GM12892 (cell line): ENCODE results near the gene ELL.

ENCODE experiments used
- DNase-seq: peaks from one replicate; pipeline ENCODE4 v3.0.0; 2011; ENCODE audit not compliant: insufficient read length
- FAIRE-seq: peaks from 2 replicates; lab custom pipeline; 2011; peaks lifted over from hg19 to GRCh38; lab: Jason Lieb, UNC
- POLR2A ChIP-seq: IDR thresholded peaks from 2 replicates; pipeline ENCODE4 v1.6.1; 2011; ENCODE audit warnings: low read depth, low read length, control low read depth
- POLR2AphosphoS5 ChIP-seq: IDR thresholded peaks from 2 replicates; pipeline ENCODE4 v1.6.1; 2011; ENCODE audit warnings: low read depth, low read length, control low read depth
- TAF1 ChIP-seq: IDR thresholded peaks from 2 replicates; pipeline ENCODE4 v1.6.1; 2011; ENCODE audit warnings: low read depth, mild to moderate bottlenecking, control low read depth, low read length, borderline replicate concordance

The ELL gene

DNA sequence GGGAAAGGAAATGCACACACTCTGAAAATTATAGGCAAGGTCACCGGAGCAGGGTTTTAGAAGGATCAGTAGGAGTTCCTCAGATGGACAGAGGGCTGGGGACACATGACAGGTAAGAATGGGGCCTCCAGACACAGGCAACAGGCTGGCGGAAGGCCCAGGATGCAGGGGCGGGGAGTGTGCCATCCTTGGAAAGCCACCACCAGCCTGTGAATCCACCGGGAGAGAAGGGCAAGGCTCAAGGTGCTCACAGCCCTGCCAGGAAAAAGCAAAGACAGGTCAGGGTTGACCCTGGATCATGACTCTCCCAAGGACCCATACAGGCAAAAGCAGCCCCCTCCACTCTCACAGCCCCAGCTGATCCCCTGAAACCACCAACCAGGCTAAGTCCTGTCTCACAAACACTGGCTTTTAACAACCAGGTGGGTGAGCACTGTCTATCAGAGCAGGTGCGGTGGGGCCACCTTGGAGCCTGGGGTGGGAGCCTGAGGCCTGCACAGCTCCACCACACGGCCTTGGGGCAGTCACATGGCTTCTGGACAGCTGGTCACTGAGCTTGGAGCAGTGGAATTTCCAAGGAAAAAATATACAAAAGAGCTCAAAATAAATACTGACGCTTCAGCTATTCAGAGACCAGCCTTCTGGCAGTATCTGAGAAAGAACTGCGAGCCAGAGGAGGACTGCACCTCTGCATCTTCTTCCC lies 48.7 kb downstream of the ELL start:
- FAIRE-seq (no peak), DNase-seq (no peak)
- TF ChIP-seq POLR2A = no peak
- TF ChIP-seq POLR2AphosphoS5 = no peak
- no peak for TF ChIP-seq TAF1

DNA sequence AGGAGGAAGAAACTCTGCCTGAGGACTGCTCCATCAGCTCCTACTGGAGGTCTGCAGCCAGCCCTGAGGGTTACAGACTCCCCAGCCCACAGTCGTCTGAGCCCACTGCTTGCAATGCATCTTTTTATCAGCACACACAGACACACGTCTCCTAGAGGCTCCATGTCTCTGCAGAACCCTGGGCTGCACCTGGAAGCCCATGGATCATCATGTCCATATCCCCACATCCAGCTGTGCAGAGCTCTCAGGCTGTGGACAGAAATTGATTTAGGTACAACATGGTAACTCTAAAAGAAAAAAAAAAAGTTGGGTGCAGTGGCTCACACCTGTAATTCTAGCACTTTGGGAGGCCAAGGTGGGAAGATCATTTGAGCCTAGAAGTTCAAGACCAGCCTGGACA lies 51.1 kb downstream of the ELL start:
- FAIRE-seq = no peak
- TF ChIP-seq TAF1 (no peak), POLR2A (no peak), POLR2AphosphoS5 (no peak)
- DNase-seq = no peak

DNA sequence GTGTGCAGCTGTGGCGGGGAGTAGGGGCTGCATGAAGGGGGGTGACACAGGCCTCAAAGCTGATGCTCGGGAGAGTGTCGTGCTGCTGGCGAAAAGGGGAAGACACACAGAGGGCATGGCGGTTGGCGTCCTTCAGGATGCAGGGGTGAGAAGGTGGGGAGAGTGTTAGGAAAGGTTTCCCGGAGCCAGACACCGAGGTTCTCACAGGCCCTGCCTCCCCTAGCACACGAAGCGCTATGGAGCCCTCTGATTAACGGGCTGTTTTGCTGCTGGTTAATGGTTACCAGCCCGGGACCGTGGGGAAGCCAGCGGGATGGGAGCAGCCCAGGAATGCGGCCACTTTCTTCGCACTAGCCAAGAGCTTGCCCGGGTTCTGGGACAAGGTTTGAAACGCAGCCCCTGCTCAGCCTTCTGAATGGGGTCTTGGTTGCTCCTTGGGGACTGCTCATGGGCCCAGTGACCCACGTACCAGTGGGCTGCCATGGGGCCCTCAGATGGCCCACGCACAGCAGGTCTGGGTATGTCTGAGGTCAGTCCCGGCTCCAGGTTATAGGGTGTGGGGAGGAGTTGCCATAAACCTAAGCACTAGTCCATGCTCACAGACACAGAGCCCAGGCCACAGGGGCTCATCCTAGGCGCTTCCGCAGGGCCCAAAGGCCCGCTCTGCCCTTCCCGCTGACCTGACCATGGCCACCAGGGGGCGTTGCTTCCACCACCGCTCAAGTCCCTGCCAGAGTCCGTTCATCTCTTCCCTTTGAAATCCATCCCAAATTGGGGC lies 52.6 kb downstream of the ELL start:
- no peak for TF ChIP-seq POLR2A
- TF ChIP-seq TAF1 = no peak
- no peak for TF ChIP-seq POLR2AphosphoS5
- FAIRE-seq = peak; percentile 48

DNA sequence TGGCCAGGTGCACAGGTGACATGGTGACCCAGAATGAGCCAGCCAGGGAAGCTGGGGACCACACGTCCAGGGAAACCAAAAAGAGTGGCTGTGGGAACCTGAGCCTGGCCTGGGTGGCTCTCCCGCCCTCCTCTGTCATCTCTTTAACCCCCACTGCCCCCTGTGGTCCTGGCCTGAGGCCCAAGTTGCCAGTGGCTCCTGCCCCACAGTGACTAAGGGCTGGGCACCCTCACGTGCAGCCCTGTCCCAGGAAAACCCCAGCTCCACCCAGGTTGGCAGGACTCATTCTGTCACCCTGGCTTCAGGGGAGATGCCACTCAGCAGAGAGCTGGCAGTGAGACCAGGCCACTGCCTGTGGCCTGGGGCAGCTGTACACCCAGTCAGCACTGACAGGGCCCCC lies 53.4 kb downstream of the ELL start:
- FAIRE-seq = no peak
- DNase-seq = no peak
- no peak for TF ChIP-seq TAF1
- TF ChIP-seq POLR2A = no peak
- TF ChIP-seq POLR2AphosphoS5 = no peak

More for the DNA sequence above, 52.6 kb downstream of the ELL start:
- DNase-seq = peak; percentile 69

DNA sequence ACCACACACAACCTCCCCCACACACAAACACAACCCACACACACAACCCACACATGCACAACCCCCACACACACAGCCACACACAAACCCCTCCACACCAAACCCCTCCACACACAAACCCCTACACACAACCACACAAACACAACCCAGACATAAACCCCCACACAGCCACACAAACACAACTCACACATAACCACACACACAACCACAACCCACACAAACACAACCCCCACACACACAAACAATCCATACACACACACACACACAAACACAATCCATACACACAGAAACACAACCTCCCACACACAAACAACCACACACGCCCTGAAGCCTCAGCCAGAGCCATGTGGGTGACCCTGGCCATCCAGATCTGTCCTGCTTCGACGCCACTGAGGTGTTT lies 53.9 kb downstream of the ELL start:
- no peak for FAIRE-seq
- TF ChIP-seq POLR2AphosphoS5 = no peak
- no peak for TF ChIP-seq POLR2A
- TF ChIP-seq TAF1 = no peak

DNA sequence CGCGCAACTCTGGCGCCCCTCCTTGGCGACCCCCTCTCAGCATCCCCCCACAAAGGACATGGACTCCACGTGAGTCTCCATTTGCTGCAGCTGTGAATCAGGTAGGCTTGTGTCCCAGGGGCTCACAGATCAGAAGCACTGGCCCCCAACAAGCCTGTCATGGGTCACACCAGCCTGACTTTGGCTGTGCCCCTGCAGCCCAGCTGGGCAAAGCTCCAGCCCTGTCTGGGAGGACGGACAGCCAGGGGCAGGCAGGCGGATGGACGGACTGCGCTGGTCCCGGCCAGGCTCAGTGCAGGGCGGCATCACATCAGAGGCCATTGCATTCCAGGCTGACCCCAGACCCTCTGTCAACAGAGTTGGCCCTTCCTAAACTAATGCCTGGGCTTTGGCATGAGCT lies 55.5 kb downstream of the ELL start:
- TF ChIP-seq POLR2AphosphoS5 (no peak), TAF1 (no peak), POLR2A (no peak)
- no peak for FAIRE-seq
- DNase-seq = no peak

More for the DNA sequence above, 53.9 kb downstream of the ELL start:
- DNase-seq = no peak

DNA sequence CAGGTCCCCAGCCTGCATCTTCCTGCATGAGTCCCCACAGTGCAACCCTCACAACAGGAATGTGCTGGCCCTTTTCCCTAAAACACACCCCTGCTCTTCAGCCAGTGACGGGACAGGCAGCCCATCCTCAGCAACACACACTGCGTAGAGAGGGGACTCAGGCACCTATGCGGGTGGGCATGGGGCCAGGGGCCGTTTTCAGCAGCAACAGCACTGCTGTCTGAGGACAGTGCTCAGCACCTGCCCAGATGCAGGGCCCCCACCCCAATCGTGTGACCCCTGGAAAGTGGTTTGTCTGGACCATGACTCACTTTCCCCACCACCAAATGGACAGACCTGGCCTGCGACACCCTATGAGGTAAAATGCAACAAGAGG lies 55.9 kb downstream of the ELL start:
- DNase-seq = no peak
- no peak for FAIRE-seq
- TF ChIP-seq TAF1 = no peak
- TF ChIP-seq POLR2A = no peak
- no peak for TF ChIP-seq POLR2AphosphoS5

DNA sequence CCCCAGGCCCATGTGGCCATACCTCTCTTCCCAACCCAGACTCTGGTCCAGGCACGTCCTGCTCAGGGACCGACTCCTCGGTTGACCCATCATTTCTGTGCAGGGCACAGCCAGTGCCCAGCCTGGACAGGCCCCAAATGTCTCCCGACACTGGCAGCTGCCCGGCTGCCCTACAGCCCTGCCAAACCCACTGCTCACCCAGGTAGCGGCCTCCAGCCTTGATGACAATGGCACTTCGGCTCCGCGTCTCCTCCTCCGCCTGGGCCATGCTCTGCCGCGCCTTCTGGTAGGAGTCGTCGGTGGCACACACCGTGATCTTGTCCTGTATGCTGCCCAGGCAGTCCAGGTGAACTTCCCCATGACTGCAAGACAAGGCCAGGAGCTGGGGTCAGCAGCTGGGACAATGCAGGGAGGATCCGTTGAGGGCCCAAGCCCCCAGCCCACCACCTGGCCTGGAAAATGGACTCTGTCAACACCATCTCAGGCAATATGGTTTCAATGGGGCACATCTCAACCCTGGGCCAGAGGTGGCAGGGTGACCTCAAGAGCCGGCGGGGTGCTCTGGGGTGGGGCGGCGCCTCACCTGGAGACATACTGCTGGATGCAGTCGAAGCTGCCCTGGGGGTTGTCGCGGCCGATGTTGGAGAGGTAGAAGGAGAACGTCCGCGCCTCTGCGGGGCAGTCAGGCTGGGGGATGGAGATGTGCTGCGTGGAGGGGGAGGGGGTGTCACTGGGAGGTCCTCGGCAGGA lies 56.5 kb downstream of the ELL start:
- FAIRE-seq = no peak
- TF ChIP-seq POLR2A (no peak), POLR2AphosphoS5 (no peak), TAF1 (no peak)

DNA sequence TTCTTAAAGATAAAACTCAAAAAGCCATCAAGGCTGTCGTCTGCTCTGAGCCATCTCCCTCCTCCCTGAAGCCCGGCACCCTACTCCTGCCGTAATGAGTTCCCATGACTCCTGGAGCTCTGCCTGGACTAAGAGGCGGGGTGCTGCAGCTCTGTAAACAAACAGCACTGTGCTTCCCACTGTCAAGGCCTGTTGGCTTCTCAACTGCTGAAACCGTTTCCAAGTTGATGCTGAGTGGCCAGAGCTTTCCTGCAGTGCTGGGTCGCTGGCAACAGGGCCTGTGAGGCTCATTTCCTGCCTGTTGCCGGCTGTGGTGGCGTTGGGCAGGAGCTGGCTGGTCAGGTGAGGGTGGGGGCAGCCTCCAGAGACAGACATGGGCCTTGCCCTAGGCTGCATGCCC lies 57.2 kb downstream of the ELL start:
- no peak for TF ChIP-seq POLR2AphosphoS5
- no peak for TF ChIP-seq POLR2A
- TF ChIP-seq TAF1 = no peak
- DNase-seq (no peak), FAIRE-seq (no peak)

More for the DNA sequence above, 56.5 kb downstream of the ELL start:
- no peak for DNase-seq

DNA sequence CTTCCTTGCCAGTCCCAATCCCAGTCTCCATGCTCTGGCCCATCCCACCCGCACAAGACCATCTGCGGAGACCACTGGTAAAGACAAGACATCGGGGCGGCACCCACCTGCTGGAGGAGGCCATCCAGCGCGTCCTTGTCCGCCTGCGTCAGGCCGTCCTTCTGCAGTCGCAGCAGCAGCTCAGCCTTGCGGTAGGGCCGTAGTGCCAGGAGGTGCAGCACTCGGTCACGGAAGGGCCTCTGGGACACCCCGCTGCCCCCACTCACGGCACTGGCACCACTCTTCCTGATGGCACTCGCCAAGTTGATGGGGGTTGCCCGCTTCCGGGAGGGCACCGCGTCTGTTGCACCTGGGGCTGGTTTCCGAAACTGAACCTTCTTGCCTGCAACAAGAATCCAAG lies 60.4 kb downstream of the ELL start:
- no peak for FAIRE-seq
- no peak for TF ChIP-seq TAF1
- TF ChIP-seq POLR2A = no peak
- no peak for TF ChIP-seq POLR2AphosphoS5
- no peak for DNase-seq

DNA sequence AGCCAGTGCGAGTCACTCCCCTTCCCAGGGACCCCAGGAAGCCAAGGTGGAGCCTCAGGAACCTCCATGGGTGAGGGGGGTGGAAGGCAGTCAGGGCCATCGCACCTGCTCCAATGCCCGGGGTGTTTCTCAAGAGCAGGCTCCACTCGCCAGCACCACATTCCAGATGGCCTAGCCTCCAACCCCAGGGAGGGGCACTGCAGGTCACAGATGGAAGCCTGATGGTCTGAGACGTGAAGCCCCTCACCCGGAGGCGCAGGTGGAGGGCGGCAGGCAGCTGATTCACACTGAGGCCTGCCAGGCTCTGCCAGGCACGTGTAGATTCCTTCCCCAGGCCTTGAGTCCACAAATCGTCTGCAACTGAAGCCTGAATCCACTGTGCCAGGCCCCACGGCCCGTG lies 61.0 kb downstream of the ELL start:
- TF ChIP-seq POLR2A = no peak
- TF ChIP-seq TAF1 = no peak
- TF ChIP-seq POLR2AphosphoS5 = no peak
- DNase-seq = no peak
- FAIRE-seq = no peak

DNA sequence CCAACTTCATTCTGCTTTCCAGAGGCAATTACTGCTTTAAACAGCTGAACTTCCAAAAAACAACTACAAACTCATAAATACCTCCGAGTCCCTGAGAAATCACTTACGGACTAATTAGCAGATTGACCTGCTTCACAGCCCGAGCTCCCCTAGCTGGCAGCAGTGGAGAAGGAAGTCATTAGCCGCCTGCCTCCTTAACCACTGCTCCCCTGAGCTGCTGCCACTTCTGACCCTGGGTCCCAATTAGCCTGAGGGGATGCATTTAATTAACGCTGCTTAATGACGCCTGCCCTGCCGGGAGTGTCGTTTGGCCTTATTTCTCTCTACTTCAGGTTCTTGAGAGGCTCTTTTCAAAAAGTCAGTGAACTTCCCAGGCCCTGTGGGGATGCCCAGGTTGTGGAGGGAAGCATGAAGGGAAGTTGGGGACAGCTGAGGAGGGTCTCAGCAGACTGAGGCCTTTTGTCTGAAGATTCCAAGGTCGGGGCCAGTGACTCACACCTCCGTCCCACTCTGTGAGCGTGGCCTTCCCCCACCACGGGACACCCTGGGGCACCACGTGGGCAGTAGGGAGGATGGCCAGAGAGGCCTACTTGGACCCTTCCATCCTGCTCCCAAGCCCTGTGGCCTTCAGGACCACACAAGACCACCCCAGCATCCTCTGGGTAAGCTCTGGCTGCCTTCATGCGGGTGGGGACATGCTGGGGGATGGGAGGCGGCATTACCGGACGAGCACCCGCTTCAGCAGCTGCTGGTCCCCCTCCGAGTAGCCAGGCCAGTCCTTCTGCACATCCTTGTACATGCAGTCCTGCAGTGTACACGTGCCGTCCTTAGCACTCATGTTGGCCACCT lies 64.2 kb downstream of the ELL start:
- DNase-seq = no peak
- no peak for TF ChIP-seq POLR2AphosphoS5
- no peak for FAIRE-seq
